Smooth muscle cell (in vitro differentiated cells): Measurements from ENCODE around the gene ATRN. TPM values are rescaled to one million over a fixed set of nuclear protein-coding genes. Genes with fewer than 3 reads are reported as not detected.

Experiments used
- DNase-seq: peaks from one replicate; lab custom pipeline; 2025; ENCODE audit not compliant: unreplicated experiment; lab: John Stamatoyannopoulos, UW
- H2AFZ ChIP-seq: fragments of 200-600 bp; sonication (generic); 2 replicates; pipeline ENCODE4 v1.6.0; 2016; ENCODE audit warnings: antibody characterized with exemption, low read depth, mild to moderate bottlenecking
- H3F3A ChIP-seq: fragments of 200-600 bp; sonication (generic); 2 replicates; pipeline ENCODE4 v1.6.0; 2017; ENCODE audit warnings: antibody characterized with exemption, low read depth
- H3K27ac ChIP-seq: fragments of 200-600 bp; sonication (generic); 2 replicates; pipeline ENCODE4 v1.5.1; 2016; ENCODE audit warnings: low read depth, mild to moderate bottlenecking
- H3K27me3 ChIP-seq: fragments of 200-600 bp; sonication (generic); 2 replicates; pipeline ENCODE4 v1.6.1; 2016; ENCODE audit warnings: low read depth, mild to moderate bottlenecking
- H3K36me3 ChIP-seq: fragments of 200-600 bp; sonication (generic); 2 replicates; pipeline ENCODE4 v1.5.1; 2016; ENCODE audit warnings: low read depth
- H3K4me1 ChIP-seq: fragments of 200-600 bp; sonication (generic); 2 replicates; pipeline ENCODE4 v1.5.1; 2016; ENCODE audit warnings: low read depth
- H3K4me2 ChIP-seq: fragments of 200-600 bp; sonication (generic); 2 replicates; pipeline ENCODE4 v1.6.0; 2016; ENCODE audit warnings: mild to moderate bottlenecking
- H3K4me3 ChIP-seq: fragments of 200-600 bp; sonication (generic); 2 replicates; pipeline ENCODE4 v1.5.1; 2016; ENCODE audit warnings: mild to moderate bottlenecking
- H3K79me2 ChIP-seq: fragments of 200-600 bp; sonication (generic); 2 replicates; pipeline ENCODE4 v1.6.0; 2016; ENCODE audit warnings: low read depth, mild to moderate bottlenecking
- H3K9ac ChIP-seq: fragments of 200-600 bp; sonication (generic); 2 replicates; pipeline ENCODE4 v1.6.0; 2016; ENCODE audit warnings: low read depth
- H3K9me3 ChIP-seq: fragments of 200-600 bp; sonication (generic); replicated peaks from 2 replicates; pipeline ENCODE4 v1.5.1; 2016; ENCODE audit warnings: low read depth
- H4K20me1 ChIP-seq: fragments of 200-600 bp; sonication (generic); 2 replicates; pipeline ENCODE4 v1.6.0; 2016; ENCODE audit warnings: low read depth
- CTCF ChIP-seq: fragments of 200-600 bp; sonication (generic); IDR thresholded peaks from 2 replicates; pipeline ENCODE4 v1.5.1; 2017; ENCODE audit warnings: borderline replicate concordance, mild to moderate bottlenecking, antibody characterized with exemption; ENCODE audit not compliant: insufficient read depth, poor library complexity, severe bottlenecking
- WGBS: methylation state at CpG from one replicate; pipeline ENCODE4 v1.1.7; 2016; ENCODE audit warnings: low lambda C conversion rate; 5-methylcytosine and 5-hydroxymethylcytosine counted together
- polyA plus RNA-seq: library from polyadenylated mRNA; unstranded; fragments of >200 nt; fragmentation: Nextera tagmentation; extraction: Ambion mirVana; gene quantifications from 2 replicates; pipeline ENCODE4 v1.2.1, GENCODE V29; 2016
- total RNA-seq: library from RNA; depleted of rRNA; stranded (reverse); fragments of >200 nt; gene quantifications from 2 replicates; pipeline ENCODE4 v1.2.3, GENCODE V29; 2014

The ATRN gene
- total and polyA plus RNA-seq, 2 experiments from 2014 or later, result 17.9 to 44.0 TPM

GRCh38 chr20:3659492-3660261 lies 188.9 kb downstream of the ATRN start:
- Histone ChIP-seq H3F3A (no peaks in the 10 kb centered on the region), H3K9me3 (no peaks in the 10 kb centered on the region), H3K4me3 (no peak overlapping the region), H2AFZ (no peak overlapping the region), H4K20me1 (no peaks in the 10 kb centered on the region), H3K27me3 (peaks cover 36% of the 10 kb centered on the region), H3K79me2 (no peaks in the 10 kb centered on the region), H3K9ac (no peak overlapping the region), H3K27ac (no peak overlapping the region), H3K4me1 (no peaks in the 10 kb centered on the region), H3K4me2 (no peak overlapping the region), H3K36me3 (no peaks in the 10 kb centered on the region)
- no peak for TF ChIP-seq CTCF
- DNase-seq, result no peak
- 76% methylated on average over 12 of the region's 12 CpGs for WGBS

- no peak for TF ChIP-seq CTCF
- Histone ChIP-seq H3K4me3 (no peak overlapping the region), H3K4me2 (no peak overlapping the region), H3K36me3 (no peaks in the 10 kb centered on the region), H3F3A (no peaks in the 10 kb centered on the region), H3K27ac (no peak overlapping the region), H3K79me2 (no peaks in the 10 kb centered on the region), H3K9me3 (no peaks in the 10 kb centered on the region), H3K4me1 (no peaks in the 10 kb centered on the region), H4K20me1 (no peaks in the 10 kb centered on the region), H3K27me3 (peaks cover 36% of the 10 kb centered on the region), H3K9ac (no peak overlapping the region), H2AFZ (no peak overlapping the region)
- DNase-seq, result no peak
- 65% methylated on average over 70 of the region's 75 CpGs for WGBS
These were observed 189.6 kb downstream of the ATRN start for GRCh38 chr20:3660262-3661059.

GRCh38 chr20:3661060-3661813 lies 190.4 kb downstream of the ATRN start:
- TF ChIP-seq CTCF, result no peak
- no peak for DNase-seq

More at GRCh38 chr20:3661060-3661813, 190.4 kb downstream of the ATRN start:
- Histone ChIP-seq H3K4me2 (no peak overlapping the region), H2AFZ (no peak overlapping the region), H3K9ac (no peak overlapping the region), H3K4me3 (no peak overlapping the region), H3K36me3 (no peaks in the 10 kb centered on the region), H3K79me2 (no peaks in the 10 kb centered on the region), H3K27ac (no peak overlapping the region), H3F3A (no peaks in the 10 kb centered on the region), H4K20me1 (no peaks in the 10 kb centered on the region), H3K27me3 (peaks cover 36% of the 10 kb centered on the region), H3K4me1 (no peaks in the 10 kb centered on the region), H3K9me3 (no peaks in the 10 kb centered on the region)
- 66% methylated on average over 53 of the region's 60 CpGs for WGBS
